Small intestine (tissue), 7 donors: ENCODE results near the gene MRPS24. TPM values are rescaled to one million over a fixed set of nuclear protein-coding genes. Genes with fewer than 3 reads are reported as not detected.
A peak's percentile ranks its signal among the peaks of the same experiment; 100 is the strongest.
"Not testable (repeated sequence)": the region's sequence is repeated elsewhere in the genome, so short reads cannot be mapped to it uniquely, and the experiment has no call there.

Source experiments
- DNase-seq, 2 donors: peaks; one replicate each; pipeline versions ENCODE4 v3.0.0 to v3.0.0-alpha.2; 2013
- FAIRE-seq: peaks from 2 replicates; lab custom pipeline; 2012; peaks lifted over from hg19 to GRCh38; lab: Jason Lieb, UNC
- H3K27ac ChIP-seq, 3 donors: one replicate each; pipeline ENCODE4 v1.5.1; 2013; ENCODE audit warnings: low read length in 2 of 3, mild to moderate bottlenecking in 2 of 3, control low read depth in 1 of 3, inconsistent platforms in 1 of 3, low read depth in 1 of 3, moderate library complexity in 1 of 3
- H3K27me3 ChIP-seq, 3 donors: one replicate each; pipeline ENCODE4 v1.6.1; 2013; ENCODE audit warnings: low read length in 3 of 3, inconsistent platforms in 1 of 3; ENCODE audit not compliant: control insufficient read depth in 3 of 3, insufficient read depth in 3 of 3
- H3K36me3 ChIP-seq, 3 donors: one replicate each; pipeline ENCODE4 v1.6.1; 2013; ENCODE audit warnings: low read length in 3 of 3, inconsistent platforms in 1 of 3, low read depth in 1 of 3, mild to moderate bottlenecking in 1 of 3, moderate library complexity in 1 of 3; ENCODE audit not compliant: control insufficient read depth in 3 of 3, insufficient read depth in 2 of 3
- H3K4me1 ChIP-seq, 3 donors: one replicate each; pipeline ENCODE4 v1.6.1; 2013; ENCODE audit warnings: low read length in 2 of 3, inconsistent platforms in 1 of 3, low read depth in 1 of 3, mild to moderate bottlenecking in 1 of 3, moderate library complexity in 1 of 3; ENCODE audit not compliant: control insufficient read depth in 3 of 3, insufficient read depth in 2 of 3
- H3K4me3 ChIP-seq, 3 donors: one replicate each; pipeline ENCODE4 v1.5.1; 2013; ENCODE audit warnings: low read length in 3 of 3, control low read depth in 1 of 3, inconsistent platforms in 1 of 3, low read depth in 1 of 3, mild to moderate bottlenecking in 1 of 3, moderate library complexity in 1 of 3
- H3K9me3 ChIP-seq, 2 donors: one replicate each; pipeline ENCODE4 v1.6.1; 2013; ENCODE audit warnings: low read depth in 1 of 2, low read length in 1 of 2; ENCODE audit not compliant: control insufficient read depth in 2 of 2, insufficient read depth in 1 of 2
- WGBS, 3 donors: extraction: QIAGEN DNeasy Blood & Tissue Kit; methylation state at CpG; one replicate each; pipeline ENCODE4 v1.1.7; 2013; 5-methylcytosine and 5-hydroxymethylcytosine counted together
- polyA plus RNA-seq, 4 donors: library from polyadenylated mRNA; stranded (reverse) in 3 of 4; unstranded in 1 of 4; fragments of 200-250 nt in 3 of 4; fragments of 120-200 nt in 1 of 4; gene quantifications; one replicate each; pipeline versions ENCODE4 v1.2.1 to v1.2.3, GENCODE V29; 2013
- donor health status: healthy with polysubstance abuse.
- donor health status: control.
- donor health status: control.
- donor health status: Bipolar disorder and iron deficiency.
- donor health status: healthy.

Gene MRPS24
- polyA plus RNA-seq, 4 donors = 88.9 to 174 (median 134) TPM

DNA sequence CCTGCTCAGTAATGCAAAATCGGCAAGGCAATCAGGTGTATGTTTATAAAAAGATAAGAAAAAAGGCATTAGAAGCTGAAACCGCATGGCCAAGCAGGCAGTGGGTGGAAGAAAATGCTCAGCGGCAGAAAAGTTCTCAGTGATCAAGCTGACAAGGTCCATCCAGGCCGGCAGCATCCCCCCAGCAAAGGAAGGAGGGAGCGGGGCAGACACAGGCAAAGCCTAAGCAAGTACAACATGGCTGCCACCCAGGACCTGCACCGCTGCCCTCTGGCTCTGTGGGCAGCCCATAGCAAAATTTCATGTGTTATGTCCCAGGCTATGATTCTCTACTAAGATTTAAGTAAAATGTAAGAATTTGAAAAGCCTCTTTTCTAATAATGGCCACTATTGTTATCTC, 45.4 kb downstream of the MRPS24 start:
- no peak for FAIRE-seq
- peaks cover 0 to 5% (median under 1%) of the 10 kb centered on the region in 3 donors for H3K27me3 ChIP-seq

DNA sequence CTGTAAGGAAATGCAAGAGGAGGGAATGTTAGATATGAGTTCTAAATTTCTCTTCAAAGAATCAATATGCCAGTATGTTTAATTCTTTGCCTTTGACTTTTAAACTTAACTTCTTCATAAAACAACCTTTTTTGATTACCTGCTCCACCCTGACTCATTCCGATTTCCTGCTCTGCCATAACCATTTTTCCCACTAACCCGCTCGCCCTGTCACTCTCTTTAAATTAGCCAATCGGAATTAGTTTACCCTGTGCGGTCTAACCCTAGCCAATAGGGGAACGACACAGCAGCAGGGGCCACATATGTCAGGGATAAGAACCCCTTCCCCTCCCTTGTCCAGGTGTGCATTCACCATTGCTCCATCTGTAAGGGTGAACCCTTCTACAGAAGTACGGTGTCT, 45.9 kb downstream of the MRPS24 start:
- not testable (repeated sequence) for H3K9me3 ChIP-seq, FAIRE-seq, H3K27me3 ChIP-seq, H3K4me1 ChIP-seq, H3K27ac ChIP-seq, DNase-seq, H3K4me3 ChIP-seq, H3K36me3 ChIP-seq
- 92 to 97% (median 95%) methylated on average over 7 of the region's 7 CpGs for WGBS, 3 donors

More for the DNA sequence above, 45.4 kb downstream of the MRPS24 start:
- H3K9me3 ChIP-seq = no peaks in the 10 kb centered on the region
- H3K27ac ChIP-seq = no peak overlapping the region
- peaks cover 0 to 10% (median 4%) of the 10 kb centered on the region in 3 donors for H3K4me1 ChIP-seq
- 57 to 73% (median 67%) methylated on average over 6 of the region's 6 CpGs for WGBS, 3 donors
- H3K4me3 ChIP-seq = no peak overlapping the region
- no peaks in the 10 kb centered on the region for H3K36me3 ChIP-seq
- DNase-seq = peak in 1 of 2 donors; percentile 3

Other genes starting within 250 kb of the MRPS24 start
- 10 to 100 TPM; 30.5 to 45.7 (median 32.9) TPM for gene COA1, start 140.0 kb downstream of the MRPS24 start, polyA plus RNA-seq
- gene BLVRA, start 110.8 kb downstream of the MRPS24 start, polyA plus RNA-seq = 10 to 100 TPM in 2 of 4 donors, 1 to 10 TPM in 2; 3.4 to 22.2 (median 15.4) TPM
- 10 to 100 TPM; 22.5 to 56.4 (median 45.8) TPM for gene URGCP, start 37.1 kb upstream of the MRPS24 start, polyA plus RNA-seq
- 10 to 100 TPM; 10.2 to 13.6 (median 11.8) TPM for gene UBE2D4, start 56.9 kb upstream of the MRPS24 start, polyA plus RNA-seq
- gene SPDYE1, start 128.4 kb upstream of the MRPS24 start, polyA plus RNA-seq = under 1 TPM in 1 of 4 donors, not detected in 3; 0.80 TPM
- gene DBNL, start 175.2 kb upstream of the MRPS24 start, polyA plus RNA-seq = 10 to 100 TPM; 64.7 to 97.5 (median 67.9) TPM
- 1 to 10 TPM in 3 of 4 donors, under 1 TPM in 1; 1.00 to 5.7 (median 2.1) TPM for gene PGAM2, start 196.1 kb upstream of the MRPS24 start, polyA plus RNA-seq
- 10 to 100 TPM; 13.8 to 21.9 (median 18.4) TPM for gene POLM, start 213.0 kb upstream of the MRPS24 start, polyA plus RNA-seq
- 10 to 100 TPM in 2 of 4 donors, 1 to 10 TPM in 2; 1.3 to 34.8 (median 6.8) TPM for gene AEBP1, start 234.8 kb upstream of the MRPS24 start, polyA plus RNA-seq